Islet of Langerhans (tissue), 1 donor: Measurements from ENCODE around the gene SMIM14.

Experiments used
- FAIRE-seq: peaks from one replicate; lab custom pipeline; 2011; peaks lifted over from hg19 to GRCh38; lab: Jason Lieb, UNC

SMIM14 gene

GRCh38 chr4:39497909-39498726 lies 140.5 kb downstream of the SMIM14 start:
- no peak for FAIRE-seq
